Activated T-cell treated with anti-CD3 and anti-CD28 coated beads for 1 hour (primary cell): ENCODE measurements around the gene HOXC5.
"Not testable (repeated sequence)": the region's sequence is repeated elsewhere in the genome, so short reads cannot be mapped to it uniquely, and the experiment has no call there.

ENCODE experiments used
- DNase-seq: peaks from one replicate; pipeline ENCODE4 v3.0.0-alpha.2; 2020; ENCODE audit warnings: low read depth

The HOXC5 gene

DNA sequence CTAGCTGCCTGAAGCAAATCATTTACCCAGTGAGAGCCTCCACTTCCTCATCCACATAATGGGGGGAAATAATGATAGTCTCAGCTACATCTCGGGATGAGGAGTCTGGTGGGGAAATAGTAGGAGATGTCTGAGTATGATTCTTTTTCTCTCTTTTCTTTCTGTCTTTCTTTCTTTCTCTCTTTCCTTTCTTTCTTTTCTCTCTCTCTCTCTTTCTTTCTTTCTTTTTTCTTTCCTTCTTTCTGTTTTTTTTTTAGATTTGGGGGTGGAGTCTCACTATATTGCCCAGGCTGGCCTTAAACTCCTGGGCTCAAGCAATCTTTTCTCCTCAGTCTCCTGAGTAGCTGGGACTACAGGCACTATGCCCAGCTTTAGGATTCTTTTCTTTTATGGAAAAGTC, 33.6 kb downstream of the HOXC5 start:
- no peak for DNase-seq

DNA sequence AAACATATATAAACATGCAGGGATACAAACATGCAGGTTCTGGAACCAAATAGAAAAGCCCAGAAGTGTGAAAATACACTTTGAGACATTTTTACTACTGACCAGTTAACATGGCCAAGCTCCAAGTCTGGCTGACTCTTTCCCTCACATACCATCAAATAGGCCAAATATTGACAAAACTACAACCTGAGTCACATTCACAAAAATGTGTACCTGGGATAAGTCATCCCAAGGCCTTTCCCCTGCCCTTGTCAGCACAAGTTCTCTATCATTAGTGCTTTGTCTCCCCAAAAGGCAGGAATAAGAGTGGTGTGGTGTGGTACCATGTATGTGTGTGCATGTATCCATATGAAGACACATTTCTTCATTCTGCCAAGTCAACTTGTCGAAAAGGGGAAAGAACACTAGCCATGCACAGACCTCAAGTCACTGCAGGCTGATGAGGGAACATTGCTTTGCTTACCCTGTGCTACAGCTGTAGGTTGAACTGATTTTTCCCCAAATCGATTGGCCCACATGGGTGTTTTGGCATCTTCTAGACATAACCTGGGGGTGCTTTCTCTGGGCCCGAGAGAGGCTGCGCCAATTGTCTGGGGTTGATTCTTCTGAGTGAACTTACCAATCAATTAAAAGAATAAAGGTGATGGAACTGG, 35.7 kb downstream of the HOXC5 start:
- no peak for DNase-seq

DNA sequence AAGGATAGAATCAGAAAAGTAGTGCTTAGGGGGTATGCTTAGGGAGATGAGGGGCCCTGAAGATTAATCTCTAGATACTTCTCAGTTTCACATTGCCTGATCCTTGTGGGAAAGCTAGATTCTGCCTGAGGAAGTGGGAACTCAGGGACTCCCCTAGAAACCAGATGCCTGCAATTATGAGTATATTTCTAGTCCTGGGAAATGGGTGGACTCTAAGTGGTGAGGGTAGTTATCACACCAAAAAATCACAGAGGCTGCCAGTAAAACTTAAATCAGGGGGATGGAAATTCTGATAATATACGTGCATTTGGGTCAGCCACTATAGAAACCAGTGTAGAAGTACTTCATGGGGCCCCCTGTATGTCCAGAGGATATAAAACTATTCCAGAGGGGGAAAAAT, 39.1 kb downstream of the HOXC5 start:
- DNase-seq: no peak

DNA sequence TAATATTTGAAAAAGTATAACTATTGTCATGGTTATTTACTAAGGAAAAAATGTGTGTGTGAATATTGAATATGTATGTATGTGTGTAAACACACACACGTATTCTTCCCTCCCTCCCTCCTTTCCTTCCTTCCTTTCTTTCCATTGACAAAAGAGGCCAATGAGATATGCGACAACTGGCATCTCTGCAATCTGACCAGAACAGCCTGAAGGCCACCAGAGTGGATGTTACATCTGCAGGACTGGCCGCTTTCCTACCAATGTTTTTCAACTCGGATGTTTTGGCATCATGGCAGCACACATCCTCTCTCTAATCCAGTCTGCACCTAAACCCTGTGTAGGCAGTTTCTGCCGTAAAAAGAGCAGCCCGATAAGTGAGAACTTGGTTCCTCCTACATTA, 41.5 kb downstream of the HOXC5 start:
- DNase-seq: no peak

DNA sequence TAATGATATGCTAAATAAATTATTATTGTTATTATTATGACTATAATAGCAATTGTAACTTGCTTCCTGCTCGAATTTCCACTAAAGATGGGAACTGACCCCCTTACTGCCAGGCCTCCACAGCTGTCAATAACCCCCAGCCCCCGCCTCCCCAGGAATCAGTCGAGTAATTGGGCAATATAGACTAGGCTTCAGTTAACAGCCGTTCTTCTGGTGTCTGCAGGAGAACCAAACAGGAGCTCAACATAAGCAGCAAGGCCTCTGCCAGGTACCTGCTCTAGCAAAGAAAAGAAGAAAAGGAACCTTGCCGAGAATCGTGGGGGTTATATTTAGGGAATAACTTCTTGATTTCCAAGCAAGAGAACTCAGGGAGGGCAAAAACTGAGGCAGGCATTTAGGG, 42.6 kb downstream of the HOXC5 start:
- no peak for DNase-seq

DNA sequence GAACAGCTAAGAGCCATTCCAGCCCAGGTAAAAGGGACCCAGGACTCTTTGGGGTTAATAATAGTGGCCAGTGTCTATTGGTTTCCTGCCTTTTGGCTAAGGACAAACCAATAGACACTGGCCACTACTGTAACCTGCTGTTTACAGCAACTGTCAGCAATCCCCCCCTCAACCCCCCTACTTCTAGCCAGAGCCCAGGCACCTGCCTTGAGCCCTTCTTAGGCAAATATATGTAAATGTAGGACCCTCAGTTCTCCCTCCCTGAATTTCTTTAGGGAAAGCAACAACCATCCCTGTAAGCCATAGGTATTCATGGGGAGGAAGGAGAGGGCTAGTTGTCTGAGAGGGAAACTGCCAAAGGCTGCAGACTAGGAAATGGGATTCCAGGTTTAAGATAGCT, 43.1 kb downstream of the HOXC5 start:
- DNase-seq: no peak

DNA sequence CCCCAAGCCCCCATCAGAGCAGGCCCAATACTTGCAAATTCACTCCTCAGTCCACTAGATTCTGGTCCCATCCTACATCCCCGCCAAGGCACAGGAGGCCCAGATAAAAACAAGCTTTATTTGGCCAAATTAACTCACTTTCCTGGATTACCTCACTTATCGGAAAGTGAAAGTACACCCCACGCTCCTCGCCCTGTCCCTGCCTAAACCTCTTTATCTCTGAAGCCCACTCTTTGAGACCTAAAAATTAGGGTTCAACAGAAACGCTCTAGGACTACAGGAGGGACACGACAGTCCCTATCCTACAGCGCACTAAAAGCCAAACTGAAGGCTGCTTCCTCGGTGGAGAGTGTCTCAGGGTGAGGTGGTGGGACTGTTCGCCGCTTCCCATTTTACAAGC, 45.0 kb downstream of the HOXC5 start:
- DNase-seq: not testable (repeated sequence)

DNA sequence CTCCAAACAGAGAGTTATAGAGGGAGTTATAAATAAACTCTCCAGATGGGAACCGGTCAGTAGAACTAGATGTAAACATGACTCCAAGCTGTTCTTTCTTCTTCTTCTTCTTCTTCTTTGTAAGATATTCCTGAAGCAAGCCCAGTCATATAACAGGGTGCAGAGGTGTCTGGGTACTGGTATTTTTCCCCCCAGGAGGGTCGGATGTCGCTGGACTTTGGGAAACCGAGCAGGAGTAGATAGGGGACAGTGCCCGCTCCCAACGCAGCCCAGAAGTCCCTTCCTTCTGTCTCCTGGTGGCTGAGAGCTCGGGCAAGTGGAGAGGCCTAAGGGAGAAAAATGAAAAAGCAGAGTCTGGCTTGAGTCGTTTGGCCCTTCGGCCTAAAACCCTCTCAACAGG, 46.3 kb downstream of the HOXC5 start:
- DNase-seq: not testable (repeated sequence)

DNA sequence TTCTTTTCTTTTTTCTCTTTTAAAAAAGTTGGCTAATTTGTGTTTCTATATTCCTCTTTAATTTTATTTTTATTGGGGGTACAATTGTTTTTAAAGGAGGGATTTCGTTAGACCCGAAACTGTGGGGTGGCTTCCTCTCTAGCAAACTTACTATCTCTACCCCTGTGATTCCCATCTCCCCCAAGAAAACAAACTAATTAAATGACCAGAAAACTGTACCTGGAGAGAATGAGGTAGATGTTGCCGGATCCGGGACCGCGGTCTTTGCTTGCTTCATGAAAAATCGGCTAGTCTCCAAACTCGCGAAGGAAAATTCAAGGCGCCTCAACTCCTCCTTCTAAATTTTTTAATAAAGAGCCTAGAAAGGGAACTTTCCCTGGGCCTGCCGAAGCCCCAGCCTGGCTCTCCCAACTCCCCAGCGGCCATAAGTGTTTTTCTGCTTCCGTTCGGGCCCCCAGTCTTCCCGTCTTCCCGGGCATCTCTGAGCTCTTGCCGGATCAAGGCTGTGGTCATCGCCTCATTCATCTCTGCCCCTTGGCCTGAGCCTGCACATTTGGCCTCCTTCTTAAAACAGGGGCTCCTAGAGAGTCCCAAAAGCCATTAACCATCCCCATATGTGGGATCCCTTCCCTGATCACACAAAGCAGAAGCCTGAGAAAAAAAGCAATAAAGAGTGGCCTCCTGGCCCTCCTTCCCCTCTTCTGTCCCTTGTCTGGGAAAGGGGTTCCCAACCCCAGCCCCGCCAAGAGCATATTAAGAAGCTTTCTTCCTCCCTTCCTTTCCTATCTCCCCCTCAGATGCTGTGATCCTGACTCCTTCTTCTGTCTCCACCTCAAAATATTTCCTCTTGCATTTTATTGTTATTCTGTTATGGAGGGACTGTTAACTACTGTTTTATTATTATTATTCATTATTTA, 47.4 kb downstream of the HOXC5 start:
- DNase-seq: not testable (repeated sequence)

DNA sequence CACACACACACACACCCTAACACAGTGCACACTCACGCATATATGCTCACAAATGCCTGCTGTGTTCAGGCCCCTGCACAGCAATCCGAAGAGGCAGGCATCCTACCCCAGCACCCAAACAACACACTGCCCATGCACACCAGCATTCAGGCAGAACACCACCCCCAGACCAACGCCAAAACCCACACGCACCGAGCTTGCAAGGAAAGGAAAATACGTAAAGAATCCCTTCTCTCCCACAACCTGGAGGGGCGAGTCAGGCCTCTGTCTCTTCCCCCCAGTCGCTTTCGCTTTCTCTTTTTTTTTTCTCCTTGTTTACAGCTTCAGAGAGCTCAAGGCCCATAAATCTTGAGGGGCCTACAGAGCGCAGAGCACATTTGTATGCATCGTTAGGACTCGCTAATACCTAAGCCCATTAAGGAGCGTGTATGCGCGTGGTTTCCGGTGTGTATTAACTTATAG, 48.2 kb downstream of the HOXC5 start:
- DNase-seq: not testable (repeated sequence)

DNA sequence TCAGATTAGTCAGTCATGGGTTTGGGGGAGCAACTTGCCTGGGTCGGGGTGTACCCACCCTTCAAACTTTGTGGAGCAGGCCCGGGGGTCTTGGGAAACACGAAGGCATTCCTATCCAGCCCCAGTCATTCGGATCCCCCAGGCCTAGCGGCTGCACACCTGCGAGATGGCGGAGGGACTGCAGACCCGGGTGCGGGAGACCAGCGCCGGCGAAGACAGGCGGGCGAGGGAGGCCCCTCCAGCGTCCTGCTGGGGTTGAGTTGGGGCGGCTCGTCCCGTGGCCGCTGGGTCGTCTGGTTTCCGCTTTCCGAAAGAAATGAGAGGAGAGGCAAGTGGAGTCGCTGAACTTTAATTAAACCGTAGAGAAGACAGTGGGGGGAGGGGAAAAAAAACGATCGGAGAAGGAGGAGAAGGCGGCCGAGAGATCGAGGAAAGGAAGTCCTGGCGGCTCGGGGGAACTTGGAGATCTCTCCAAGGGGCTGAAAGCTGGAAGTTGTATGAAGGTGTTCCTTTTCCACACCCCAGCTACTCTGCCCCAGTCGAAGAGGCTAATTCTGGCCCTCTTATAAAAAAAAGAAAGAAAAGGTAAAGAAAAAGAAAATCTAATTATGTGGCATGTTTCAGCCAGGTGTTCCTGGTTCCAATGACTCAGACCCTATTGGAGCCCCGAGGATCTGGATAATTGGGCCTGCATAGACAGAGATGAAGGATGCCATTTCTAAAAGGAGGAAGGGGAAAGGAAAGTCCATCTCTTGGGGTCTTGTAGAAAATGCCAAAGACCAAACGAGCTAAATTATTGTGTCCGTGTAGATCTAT, 48.9 kb downstream of the HOXC5 start:
- not testable (repeated sequence) for DNase-seq

DNA sequence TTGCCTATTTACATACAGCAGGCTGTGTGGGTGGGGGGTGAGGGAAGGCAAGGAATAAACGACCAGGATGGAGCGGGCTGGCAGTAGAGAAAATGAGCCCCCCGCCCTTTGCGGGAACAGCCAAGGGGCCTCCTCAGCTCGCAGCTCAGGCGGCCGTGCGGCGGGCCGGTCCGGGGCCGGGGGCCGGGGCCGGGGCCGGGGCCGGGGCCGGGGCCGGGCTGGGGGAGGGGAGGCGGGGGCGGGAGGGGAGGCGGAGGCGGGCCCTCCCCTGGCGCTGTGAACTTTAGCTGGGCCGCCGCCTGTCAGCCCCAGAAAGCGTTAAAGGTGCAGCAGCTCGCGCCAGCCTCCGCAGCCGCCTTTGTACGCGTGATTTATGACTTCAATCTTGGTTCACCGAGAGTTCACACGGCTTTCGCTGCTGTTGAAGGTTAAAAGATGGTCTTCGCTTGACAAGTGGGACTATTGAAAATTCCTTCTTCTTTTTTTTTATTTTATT, 49.6 kb downstream of the HOXC5 start:
- DNase-seq: peak; percentile 26
